Measurements from ENCODE around the gene TRHDE. TPM values are rescaled to one million over a fixed set of nuclear protein-coding genes. Genes with fewer than 3 reads are reported as not detected.

Gene TRHDE
- total and polyA plus RNA-seq, 3 experiments from 2014 or later, result not detected

DNA sequence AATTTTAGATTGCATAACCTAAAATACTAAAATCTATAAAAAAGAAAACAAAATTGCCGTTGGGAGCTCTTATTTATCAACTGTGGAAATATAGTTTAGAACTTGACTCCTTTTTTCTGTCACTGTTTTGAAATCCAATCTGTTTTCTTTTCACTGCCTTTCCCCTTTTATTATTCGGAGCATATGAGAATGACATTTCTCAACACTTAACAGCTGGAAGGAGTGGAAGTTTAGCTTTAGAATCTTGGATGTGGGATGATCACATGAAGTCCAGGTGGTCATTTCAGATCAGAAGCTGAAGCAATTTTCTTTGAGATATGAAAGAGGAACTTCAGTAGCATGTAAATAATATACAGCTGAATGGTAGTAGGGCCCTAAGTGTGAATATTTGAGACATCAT is 16.7 kb downstream of the TRHDE start:
- Mint-ChIP-seq H3K9me3 (no peaks in the 10 kb centered on the region), H3K4me3 (no peak overlapping the region), H3K36me3 (no peaks in the 10 kb centered on the region), H3K27ac (no peak overlapping the region), H3K4me1 (no peaks in the 10 kb centered on the region), H3K27me3 (peaks cover 0 to 3% of the 10 kb centered on the region in 2 donors)
- Histone ChIP-seq H3K4me1 (ENCODE audit: insufficient read depth, low read length) (no peaks in the 10 kb centered on the region), H3K27ac (ENCODE audit: low read depth, low read length) (no peak overlapping the region), H3K27me3 (ENCODE audit: insufficient read depth, low read length, poor library complexity, severe bottlenecking) (no peaks in the 10 kb centered on the region), H3K36me3 (ENCODE audit: insufficient read depth, low read length) (no peaks in the 10 kb centered on the region), H3K4me3 (ENCODE audit: low read length) (no peak overlapping the region), H3K9me3 (ENCODE audit: low read length) (no peaks in the 10 kb centered on the region)
- DNase-seq, result no peak
- CTCF ChIA-PET, result no interaction called here
- POLR2A ChIA-PET, result no interaction called here

GRCh38 chr12:72289633-72290032 is 17.5 kb downstream of the TRHDE start:
- ChIA-PET POLR2A (no interaction called here), CTCF (no interaction called here)
- no peaks in the 10 kb centered on the region for H3K4me1 Mint-ChIP-seq
- H3K27ac Mint-ChIP-seq, result no peak overlapping the region
- Histone ChIP-seq H3K36me3 (ENCODE audit: insufficient read depth, low read length) (no peaks in the 10 kb centered on the region), H3K27ac (ENCODE audit: low read depth, low read length) (no peak overlapping the region), H3K9me3 (ENCODE audit: low read length) (no peaks in the 10 kb centered on the region), H3K4me1 (ENCODE audit: insufficient read depth, low read length) (no peaks in the 10 kb centered on the region), H3K27me3 (ENCODE audit: insufficient read depth, low read length, poor library complexity, severe bottlenecking) (no peaks in the 10 kb centered on the region), H3K4me3 (ENCODE audit: low read length) (no peak overlapping the region)
- H3K9me3 Mint-ChIP-seq, result no peaks in the 10 kb centered on the region
- DNase-seq, result no peak
- no peaks in the 10 kb centered on the region for H3K36me3 Mint-ChIP-seq
- H3K27me3 Mint-ChIP-seq, result peaks cover 0 to 3% of the 10 kb centered on the region in 2 donors
- H3K4me3 Mint-ChIP-seq, result no peak overlapping the region

- Histone ChIP-seq H3K27me3 (ENCODE audit: insufficient read depth, low read length, poor library complexity, severe bottlenecking) (no peaks in the 10 kb centered on the region), H3K9me3 (ENCODE audit: low read length) (no peaks in the 10 kb centered on the region), H3K4me3 (ENCODE audit: low read length) (no peak overlapping the region), H3K36me3 (ENCODE audit: insufficient read depth, low read length) (no peaks in the 10 kb centered on the region), H3K27ac (ENCODE audit: low read depth, low read length) (no peak overlapping the region), H3K4me1 (ENCODE audit: insufficient read depth, low read length) (no peaks in the 10 kb centered on the region)
- H3K27me3 Mint-ChIP-seq, result peaks cover 0 to 2% of the 10 kb centered on the region in 2 donors
- POLR2A ChIA-PET, result no interaction called here
- H3K4me3 Mint-ChIP-seq, result no peak overlapping the region
- no peaks in the 10 kb centered on the region for H3K36me3 Mint-ChIP-seq
- CTCF ChIA-PET, result no interaction called here
- H3K27ac Mint-ChIP-seq, result no peak overlapping the region
- H3K4me1 Mint-ChIP-seq, result no peaks in the 10 kb centered on the region
- no peak for DNase-seq
- H3K9me3 Mint-ChIP-seq, result no peaks in the 10 kb centered on the region
These were observed 19.0 kb downstream of the TRHDE start for GRCh38 chr12:72291175-72291574.

GRCh38 chr12:72293701-72294100 is 21.5 kb downstream of the TRHDE start:
- no peak for DNase-seq
- H3K27ac Mint-ChIP-seq, result no peak overlapping the region
- no peaks in the 10 kb centered on the region for H3K4me1 Mint-ChIP-seq

DNA sequence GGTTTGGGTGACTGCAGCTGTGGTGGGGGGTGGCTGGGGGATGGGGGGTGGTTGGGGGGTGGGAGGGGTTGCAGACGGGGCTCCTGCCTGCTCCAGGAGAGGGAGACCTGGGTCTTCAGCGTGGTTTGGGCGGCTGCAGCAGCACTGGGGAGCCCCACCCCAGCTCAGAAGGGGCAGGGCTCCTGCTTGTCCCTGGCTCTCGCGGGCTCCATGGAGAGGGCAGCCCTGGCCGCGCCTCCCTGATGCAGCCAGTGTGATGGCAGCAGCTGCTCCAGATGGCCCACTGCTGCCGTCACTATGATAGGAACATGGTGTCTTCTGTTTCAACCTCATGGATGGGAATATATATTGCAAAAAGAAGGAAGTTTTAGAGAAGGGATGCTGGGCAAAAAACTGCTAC is 22.9 kb downstream of the TRHDE start:
- H3K9me3 ChIP-seq (ENCODE audit: low read length), result no peaks in the 10 kb centered on the region
- no peaks in the 10 kb centered on the region for H3K4me1 Mint-ChIP-seq
- ChIA-PET POLR2A (no interaction called here), CTCF (no interaction called here)
- H3K4me3 ChIP-seq (ENCODE audit: low read length), result no peak overlapping the region
- H3K27ac ChIP-seq (ENCODE audit: low read depth, low read length), result no peak overlapping the region
- H3K27ac Mint-ChIP-seq, result no peak overlapping the region
- H3K4me3 Mint-ChIP-seq, result no peak overlapping the region
- H3K27me3 ChIP-seq (ENCODE audit: insufficient read depth, low read length, poor library complexity, severe bottlenecking), result no peaks in the 10 kb centered on the region
- H3K9me3 Mint-ChIP-seq, result peaks cover 0 to 6% (median 0%) of the 10 kb centered on the region in 5 donors
- no peak for DNase-seq
- H3K27me3 Mint-ChIP-seq, result peaks cover 0 to 2% of the 10 kb centered on the region in 2 donors
- no peaks in the 10 kb centered on the region for H3K36me3 ChIP-seq (ENCODE audit: insufficient read depth, low read length)
- H3K36me3 Mint-ChIP-seq, result no peaks in the 10 kb centered on the region
- no peaks in the 10 kb centered on the region for H3K4me1 ChIP-seq (ENCODE audit: insufficient read depth, low read length)

More at GRCh38 chr12:72293701-72294100, 21.5 kb downstream of the TRHDE start:
- Mint-ChIP-seq H3K36me3 (no peaks in the 10 kb centered on the region), H3K9me3 (peaks cover 0 to 4% (median 0%) of the 10 kb centered on the region in 5 donors), H3K27me3 (peaks cover 0 to 2% of the 10 kb centered on the region in 2 donors), H3K4me3 (no peak overlapping the region)
- H3K27me3 ChIP-seq (ENCODE audit: insufficient read depth, low read length, poor library complexity, severe bottlenecking), result no peaks in the 10 kb centered on the region
- H3K4me3 ChIP-seq (ENCODE audit: low read length), result no peak overlapping the region
- CTCF ChIA-PET, result no interaction called here
- no peak overlapping the region for H3K27ac ChIP-seq (ENCODE audit: low read depth, low read length)
- H3K36me3 ChIP-seq (ENCODE audit: insufficient read depth, low read length), result no peaks in the 10 kb centered on the region
- no peaks in the 10 kb centered on the region for H3K4me1 ChIP-seq (ENCODE audit: insufficient read depth, low read length)
- H3K9me3 ChIP-seq (ENCODE audit: low read length), result no peaks in the 10 kb centered on the region
- POLR2A ChIA-PET, result no interaction called here

DNA sequence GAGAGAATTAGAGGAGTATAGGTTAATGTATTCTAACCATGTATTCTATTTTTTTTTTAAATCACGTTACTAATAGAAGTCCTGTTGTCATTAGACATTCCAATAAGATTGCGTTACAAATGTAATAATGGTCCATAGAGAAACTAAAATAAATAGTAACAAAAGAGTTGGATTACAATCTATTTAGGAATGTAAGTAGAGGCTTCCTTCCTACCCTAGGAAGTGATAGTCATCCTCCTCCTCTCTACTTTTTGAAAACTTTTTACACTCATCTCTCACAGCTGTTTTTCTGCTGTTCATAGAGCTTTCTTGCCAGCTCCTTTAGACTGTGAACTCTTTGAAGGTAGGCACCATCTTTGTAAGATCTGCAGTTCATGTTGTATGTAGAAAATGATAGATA is 23.6 kb downstream of the TRHDE start:
- no peak overlapping the region for H3K4me3 ChIP-seq (ENCODE audit: low read length)
- ChIA-PET POLR2A (no interaction called here), CTCF (no interaction called here)
- DNase-seq, result no peak
- peaks cover 0 to 6% (median 0%) of the 10 kb centered on the region in 5 donors for H3K9me3 Mint-ChIP-seq
- H3K27me3 ChIP-seq (ENCODE audit: insufficient read depth, low read length, poor library complexity, severe bottlenecking), result no peaks in the 10 kb centered on the region
- H3K4me1 Mint-ChIP-seq, result no peaks in the 10 kb centered on the region
- H3K9me3 ChIP-seq (ENCODE audit: low read length), result no peaks in the 10 kb centered on the region
- no peak overlapping the region for H3K4me3 Mint-ChIP-seq
- no peak overlapping the region for H3K27ac Mint-ChIP-seq
- no peaks in the 10 kb centered on the region for H3K4me1 ChIP-seq (ENCODE audit: insufficient read depth, low read length)
- no peaks in the 10 kb centered on the region for H3K36me3 ChIP-seq (ENCODE audit: insufficient read depth, low read length)
- no peak overlapping the region for H3K27ac ChIP-seq (ENCODE audit: low read depth, low read length)
- H3K36me3 Mint-ChIP-seq, result no peaks in the 10 kb centered on the region
- H3K27me3 Mint-ChIP-seq, result peaks cover 0 to 2% of the 10 kb centered on the region in 2 donors

- no peak overlapping the region for H3K4me3 Mint-ChIP-seq
- no peak overlapping the region for H3K4me3 ChIP-seq (ENCODE audit: low read length)
- H3K27me3 Mint-ChIP-seq, result peaks cover 0 to 2% of the 10 kb centered on the region in 2 donors
- no peaks in the 10 kb centered on the region for H3K36me3 Mint-ChIP-seq
- ChIA-PET CTCF (no interaction called here), POLR2A (no interaction called here)
- peaks cover 0 to 6% (median 0%) of the 10 kb centered on the region in 5 donors for H3K9me3 Mint-ChIP-seq
- H3K4me1 ChIP-seq (ENCODE audit: insufficient read depth, low read length), result no peaks in the 10 kb centered on the region
- H3K36me3 ChIP-seq (ENCODE audit: insufficient read depth, low read length), result no peaks in the 10 kb centered on the region
- DNase-seq, result no peak
- H3K4me1 Mint-ChIP-seq, result no peaks in the 10 kb centered on the region
- no peaks in the 10 kb centered on the region for H3K27me3 ChIP-seq (ENCODE audit: insufficient read depth, low read length, poor library complexity, severe bottlenecking)
- no peak overlapping the region for H3K27ac ChIP-seq (ENCODE audit: low read depth, low read length)
- H3K27ac Mint-ChIP-seq, result no peak overlapping the region
- no peaks in the 10 kb centered on the region for H3K9me3 ChIP-seq (ENCODE audit: low read length)
These were observed 24.2 kb downstream of the TRHDE start for GRCh38 chr12:72296389-72296788.

DNA sequence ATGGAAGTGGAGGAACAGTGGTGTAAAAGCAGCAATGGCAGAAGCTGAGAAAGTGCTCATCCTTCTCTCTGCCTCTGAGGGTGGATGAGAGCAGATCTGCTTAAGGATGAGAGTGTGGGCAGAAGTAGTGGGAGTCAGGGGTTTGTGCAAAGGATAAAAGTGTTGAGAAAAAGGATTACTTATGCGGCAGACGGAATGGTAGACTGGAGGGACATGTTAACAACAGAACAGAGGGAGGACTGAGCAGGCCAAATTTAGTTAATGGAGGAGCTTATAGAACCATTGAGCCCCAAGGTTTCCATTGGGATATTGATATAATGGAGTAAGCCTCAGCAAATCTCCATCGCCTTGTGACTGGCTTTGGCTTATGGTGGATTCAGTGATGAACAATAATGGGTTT is 25.5 kb downstream of the TRHDE start:
- H3K36me3 Mint-ChIP-seq, result no peaks in the 10 kb centered on the region
- H3K4me3 Mint-ChIP-seq, result no peak overlapping the region
- H3K4me1 Mint-ChIP-seq, result no peaks in the 10 kb centered on the region
- no peaks in the 10 kb centered on the region for H3K9me3 ChIP-seq (ENCODE audit: low read length)
- H3K27ac Mint-ChIP-seq, result no peak overlapping the region
- no peak overlapping the region for H3K27ac ChIP-seq (ENCODE audit: low read depth, low read length)
- H3K27me3 Mint-ChIP-seq, result peaks cover 0 to 2% of the 10 kb centered on the region in 2 donors
- ChIA-PET CTCF (no interaction called here), POLR2A (no interaction called here)
- no peaks in the 10 kb centered on the region for H3K27me3 ChIP-seq (ENCODE audit: insufficient read depth, low read length, poor library complexity, severe bottlenecking)
- DNase-seq, result no peak
- no peaks in the 10 kb centered on the region for H3K36me3 ChIP-seq (ENCODE audit: insufficient read depth, low read length)
- H3K4me3 ChIP-seq (ENCODE audit: low read length), result no peak overlapping the region
- peaks cover 0 to 6% (median 0%) of the 10 kb centered on the region in 5 donors for H3K9me3 Mint-ChIP-seq
- H3K4me1 ChIP-seq (ENCODE audit: insufficient read depth, low read length), result no peaks in the 10 kb centered on the region

DNA sequence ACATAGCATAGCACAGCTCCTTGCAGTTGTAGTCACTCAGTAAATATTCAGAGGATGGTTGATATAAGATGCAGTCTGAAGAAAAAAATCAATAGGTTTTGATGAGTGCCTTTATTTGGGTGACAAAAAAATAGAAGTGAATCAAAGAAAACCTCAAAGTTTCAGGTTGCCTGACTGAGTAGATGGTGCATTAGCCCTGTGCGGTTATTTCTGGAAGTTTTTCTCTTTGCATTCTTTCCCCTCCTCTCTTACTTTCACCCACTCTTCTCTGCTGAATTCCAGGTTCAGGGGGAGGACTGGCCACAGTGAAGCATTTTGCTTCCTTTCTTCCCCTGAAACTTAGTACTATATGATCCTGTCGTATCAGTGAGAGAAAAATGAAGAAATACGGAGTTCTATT is 28.6 kb downstream of the TRHDE start:
- H3K27ac Mint-ChIP-seq, result no peak overlapping the region
- no peaks in the 10 kb centered on the region for H3K36me3 Mint-ChIP-seq
- H3K4me1 Mint-ChIP-seq, result no peaks in the 10 kb centered on the region
- ChIA-PET POLR2A (no interaction called here), CTCF (no interaction called here)
- Histone ChIP-seq H3K27ac (ENCODE audit: low read depth, low read length) (no peak overlapping the region), H3K4me3 (ENCODE audit: low read length) (no peak overlapping the region), H3K4me1 (ENCODE audit: insufficient read depth, low read length) (no peaks in the 10 kb centered on the region), H3K27me3 (ENCODE audit: insufficient read depth, low read length, poor library complexity, severe bottlenecking) (no peaks in the 10 kb centered on the region), H3K9me3 (ENCODE audit: low read length) (no peaks in the 10 kb centered on the region), H3K36me3 (ENCODE audit: insufficient read depth, low read length) (no peaks in the 10 kb centered on the region)
- peaks cover 0 to 6% (median 0%) of the 10 kb centered on the region in 5 donors for H3K9me3 Mint-ChIP-seq
- no peak overlapping the region for H3K4me3 Mint-ChIP-seq
- DNase-seq, result no peak
- H3K27me3 Mint-ChIP-seq, result no peaks in the 10 kb centered on the region
